ENCODE measurements around the gene MYO10.
"Not testable (repeated sequence)": the region's sequence is repeated elsewhere in the genome, so short reads cannot be mapped to it uniquely, and the experiment has no call there.

MYO10 gene

GRCh38 chr5:16668631-16669030 is 267.5 kb downstream of the MYO10 start:
- no peak for DNase-seq (ENCODE audit: low read depth)

- DNase-seq (ENCODE audit: low read depth), result no peak
Measured at GRCh38 chr5:16668194-16668593, 267.9 kb downstream of the MYO10 start.

GRCh38 chr5:16666883-16667398 is 269.1 kb downstream of the MYO10 start:
- no peak for DNase-seq (ENCODE audit: low read depth)

GRCh38 chr5:16666130-16666882 is 269.8 kb downstream of the MYO10 start:
- DNase-seq (ENCODE audit: low read depth), result no peak

GRCh38 chr5:16665601-16666000 is 270.5 kb downstream of the MYO10 start:
- no peak for DNase-seq (ENCODE audit: low read depth)

GRCh38 chr5:16664368-16664767 is 271.7 kb downstream of the MYO10 start:
- no peak for DNase-seq (ENCODE audit: low read depth)

- DNase-seq (ENCODE audit: low read depth), result no peak
Measured at GRCh38 chr5:16663840-16664239, 272.2 kb downstream of the MYO10 start.

GRCh38 chr5:16661713-16662112 is 274.4 kb downstream of the MYO10 start:
- DNase-seq (ENCODE audit: low read depth), result no peak

- DNase-seq (ENCODE audit: low read depth), result no peak
Measured at GRCh38 chr5:16660982-16661381, 275.1 kb downstream of the MYO10 start.

GRCh38 chr5:16659536-16659935 is 276.6 kb downstream of the MYO10 start:
- no peak for DNase-seq (ENCODE audit: low read depth)

- peak; percentile 20 for DNase-seq (ENCODE audit: low read depth)
Measured at GRCh38 chr5:16656561-16657191, 279.4 kb downstream of the MYO10 start.

- DNase-seq (ENCODE audit: low read depth), result no peak
Measured at GRCh38 chr5:16654647-16655334, 281.3 kb downstream of the MYO10 start.

- DNase-seq (ENCODE audit: low read depth), result not testable (repeated sequence)
Measured at GRCh38 chr5:16648739-16649138, 287.3 kb downstream of the MYO10 start.

GRCh38 chr5:16644301-16644889 is 291.7 kb downstream of the MYO10 start:
- no peak for DNase-seq (ENCODE audit: low read depth)

GRCh38 chr5:16642867-16643266 is 293.2 kb downstream of the MYO10 start:
- DNase-seq (ENCODE audit: low read depth), result no peak

GRCh38 chr5:16639206-16639605 is 296.9 kb downstream of the MYO10 start:
- no peak for DNase-seq (ENCODE audit: low read depth)

- DNase-seq (ENCODE audit: low read depth), result no peak
Measured at GRCh38 chr5:16628376-16628775, 307.7 kb downstream of the MYO10 start.

GRCh38 chr5:16626696-16627264 is 309.3 kb downstream of the MYO10 start:
- DNase-seq (ENCODE audit: low read depth), result no peak

- no peak for DNase-seq (ENCODE audit: low read depth)
Measured at GRCh38 chr5:16625096-16625495, 311.0 kb downstream of the MYO10 start.

GRCh38 chr5:16619136-16619535 is 317.0 kb downstream of the MYO10 start:
- no peak for DNase-seq (ENCODE audit: low read depth)

GRCh38 chr5:16618138-16618897 is 317.8 kb downstream of the MYO10 start:
- DNase-seq (ENCODE audit: low read depth), result no peak
